HEK293 (cell line): Measurements from ENCODE around the gene GALNTL6.

Experiments used
- CTCF ChIA-PET: fragments of 350-600 bp; formaldehyde crosslinking; extraction: SDS; loops from one replicate; lab custom pipeline; 2021; ENCODE audit warnings: antibody characterized with exemption; lab: Yijun Ruan, JAX
- POLR2A ChIA-PET: fragments of 300-600 bp; formaldehyde crosslinking; extraction: SDS; loops from one replicate; lab custom pipeline; 2020; ENCODE audit warnings: antibody characterized with exemption, inconsistent platforms; lab: Yijun Ruan, JAX
- H3K27ac ChIP-seq: fragments of 200-500 bp; sonication (Bioruptor generic); 2 replicates; pipeline ENCODE4 v1.5.1; 2014; ENCODE audit warnings: low read depth, low read length, control low read depth, inconsistent platforms; ENCODE audit errors: extremely low read depth
- H3K36me3 ChIP-seq, 2 experiments: fragments of 200-500 bp in 1 of 2; sonication (Bioruptor generic) in 1 of 2; 1 replicate in 1 of 2; 2 replicates in 1 of 2; pipeline ENCODE4 v1.5.1; 2014 to 2017; ENCODE audit warnings: inconsistent platforms in 2 of 2, low read length in 2 of 2; ENCODE audit not compliant: control insufficient read depth in 2 of 2, insufficient read depth in 1 of 2
- H3K4me1 ChIP-seq: fragments of 200-500 bp; sonication (Bioruptor generic); 2 replicates; pipeline ENCODE4 v1.5.1; 2014; ENCODE audit warnings: mild to moderate bottlenecking, low read length, inconsistent platforms; ENCODE audit not compliant: control insufficient read depth, insufficient read depth
- H3K4me3 ChIP-seq: 2 replicates; pipeline ENCODE4 v1.5.1; 2011; ENCODE audit warnings: low read depth, mild to moderate bottlenecking, control low read depth, low read length, moderate library complexity
- H3K9me3 ChIP-seq: fragments of 200-500 bp; sonication (Bioruptor generic); 2 replicates; pipeline ENCODE4 v1.5.1; 2014; ENCODE audit warnings: low read depth, low read length, inconsistent platforms; ENCODE audit not compliant: control insufficient read depth, insufficient read depth
- INSM2 ChIP-seq: fragments of 450-650 bp; formaldehyde crosslinking; IDR thresholded peaks from 2 replicates; pipeline ENCODE4 v1.5.1; 2016; ENCODE audit warnings: missing biosample characterization, missing genetic modification characterization
- KLF16 ChIP-seq: fragments of 450-650 bp; formaldehyde crosslinking; IDR thresholded peaks from 2 replicates; pipeline ENCODE4 v1.5.1; 2017; ENCODE audit warnings: missing biosample characterization, missing genetic modification characterization
- KLF17 ChIP-seq: fragments of 450-650 bp; formaldehyde crosslinking; IDR thresholded peaks from 2 replicates; pipeline ENCODE4 v1.5.1; 2016; ENCODE audit warnings: missing biosample characterization, missing genetic modification characterization
- REST ChIP-seq: fragments of 450-650 bp; formaldehyde crosslinking; IDR thresholded peaks from 2 replicates; pipeline ENCODE4 v1.5.1; 2016; ENCODE audit warnings: missing biosample characterization, missing genetic modification characterization
- SCRT1 ChIP-seq: fragments of 450-650 bp; formaldehyde crosslinking; IDR thresholded peaks from 2 replicates; pipeline ENCODE4 v1.5.1; 2016; ENCODE audit warnings: missing biosample characterization, missing genetic modification characterization, borderline replicate concordance
- SP2 ChIP-seq: fragments of 450-650 bp; formaldehyde crosslinking; IDR thresholded peaks from 2 replicates; pipeline ENCODE4 v1.5.1; 2016; ENCODE audit warnings: missing biosample characterization, missing genetic modification characterization
- SP3 ChIP-seq: fragments of 450-650 bp; formaldehyde crosslinking; IDR thresholded peaks from 2 replicates; pipeline ENCODE4 v1.5.1; 2016; ENCODE audit warnings: missing biosample characterization, missing genetic modification characterization
- ZBTB8A ChIP-seq: fragments of 450-650 bp; formaldehyde crosslinking; IDR thresholded peaks from 2 replicates; pipeline ENCODE4 v1.5.1; 2016; ENCODE audit warnings: missing biosample characterization, missing genetic modification characterization
- ZNF132 ChIP-seq: fragments of 450-650 bp; formaldehyde crosslinking; IDR thresholded peaks from 2 replicates; pipeline ENCODE4 v1.5.1; 2017; ENCODE audit warnings: missing biosample characterization, missing genetic modification characterization, borderline replicate concordance
- ZNF239 ChIP-seq: fragments of 450-650 bp; formaldehyde crosslinking; IDR thresholded peaks from 2 replicates; pipeline ENCODE4 v1.5.1; 2016; ENCODE audit warnings: missing biosample characterization, missing genetic modification characterization
- ZNF292 ChIP-seq: fragments of 450-650 bp; formaldehyde crosslinking; IDR thresholded peaks from 2 replicates; pipeline ENCODE4 v1.5.1; 2016; ENCODE audit warnings: low read depth, missing biosample characterization, missing genetic modification characterization, borderline replicate concordance
- ZNF302 ChIP-seq: fragments of 450-650 bp; formaldehyde crosslinking; IDR thresholded peaks from 2 replicates; pipeline ENCODE4 v1.5.1; 2016; ENCODE audit warnings: missing biosample characterization, missing genetic modification characterization, low read depth
- ZNF48 ChIP-seq: fragments of 450-650 bp; formaldehyde crosslinking; IDR thresholded peaks from 2 replicates; pipeline ENCODE4 v1.5.1; 2016; ENCODE audit warnings: missing biosample characterization, missing genetic modification characterization
- ZNF776 ChIP-seq: fragments of 450-650 bp; formaldehyde crosslinking; IDR thresholded peaks from 2 replicates; pipeline ENCODE4 v1.5.0; 2017; ENCODE audit warnings: missing biosample characterization, missing genetic modification characterization, borderline replicate concordance
- ZNF843 ChIP-seq: fragments of 450-650 bp; formaldehyde crosslinking; IDR thresholded peaks from 2 replicates; pipeline ENCODE4 v1.5.1; 2016; ENCODE audit warnings: missing biosample characterization, missing genetic modification characterization
- TF ChIP-seq, protein P1 (sequence below): fragments of 450-650 bp; formaldehyde crosslinking; IDR thresholded peaks from 2 replicates; pipeline ENCODE4 v1.5.1; 2016; ENCODE audit warnings: missing biosample characterization, missing genetic modification characterization
- TF ChIP-seq, protein P2 (sequence below): IDR thresholded peaks from 2 replicates; pipeline ENCODE4 v1.6.1; 2011; ENCODE audit warnings: mild to moderate bottlenecking, low read depth, low read length, borderline replicate concordance

Gene GALNTL6

DNA sequence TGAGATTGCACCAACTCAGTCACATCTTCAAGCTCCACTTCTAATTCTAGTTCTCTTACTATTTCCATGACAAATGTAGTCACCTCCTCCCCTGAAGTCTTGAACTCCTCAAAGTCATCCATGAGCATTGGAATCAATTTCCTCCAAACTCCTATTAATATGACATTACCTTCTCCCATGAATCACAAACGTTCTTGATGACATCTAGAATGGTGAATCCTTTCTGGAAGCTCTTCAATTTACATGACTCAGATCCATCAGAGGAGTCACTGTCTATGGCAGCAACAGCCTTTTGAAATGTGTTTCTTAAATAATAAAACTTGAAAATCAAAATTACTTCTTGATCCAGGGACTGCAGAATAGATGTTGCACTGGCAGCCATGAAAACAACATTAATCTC, 34.5 kb downstream of the GALNTL6 start:
- no peak overlapping the region for H3K4me3 ChIP-seq
- POLR2A ChIA-PET: no interaction called here
- CTCF ChIA-PET: interaction anchor here (0.7 kb wide), 1 partner anchor 84 kb away, joined by 4 read pairs; no protein-coding TSS in a partner anchor

More for the DNA sequence above, 34.5 kb downstream of the GALNTL6 start:
- no peaks in the 10 kb centered on the region for H3K4me1 ChIP-seq
- TF ChIP-seq ZBTB8A (tag by site-specific recombination) (no peak), SP2 (no peak), ZNF132 (tag by site-specific recombination) (no peak), ZNF843 (tag by site-specific recombination) (no peak), ZNF239 (no peak), ZNF776 (no peak), SP3 (tag by site-specific recombination) (no peak), INSM2 (no peak), KLF17 (tag by site-specific recombination) (no peak), ZNF48 (tag by site-specific recombination) (no peak), KLF16 (tag by site-specific recombination) (no peak), ZNF302 (tag by site-specific recombination) (no peak), ZNF292 (tag by site-specific recombination) (no peak), SCRT1 (tag by site-specific recombination) (no peak), REST (tag by site-specific recombination) (no peak)
- TF ChIP-seq, protein P1, sequence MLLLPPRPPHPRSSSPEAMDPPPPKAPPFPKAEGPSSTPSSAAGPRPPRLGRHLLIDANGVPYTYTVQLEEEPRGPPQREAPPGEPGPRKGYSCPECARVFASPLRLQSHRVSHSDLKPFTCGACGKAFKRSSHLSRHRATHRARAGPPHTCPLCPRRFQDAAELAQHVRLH (tag by site-specific recombination): no peak
- TF ChIP-seq, protein P2, sequence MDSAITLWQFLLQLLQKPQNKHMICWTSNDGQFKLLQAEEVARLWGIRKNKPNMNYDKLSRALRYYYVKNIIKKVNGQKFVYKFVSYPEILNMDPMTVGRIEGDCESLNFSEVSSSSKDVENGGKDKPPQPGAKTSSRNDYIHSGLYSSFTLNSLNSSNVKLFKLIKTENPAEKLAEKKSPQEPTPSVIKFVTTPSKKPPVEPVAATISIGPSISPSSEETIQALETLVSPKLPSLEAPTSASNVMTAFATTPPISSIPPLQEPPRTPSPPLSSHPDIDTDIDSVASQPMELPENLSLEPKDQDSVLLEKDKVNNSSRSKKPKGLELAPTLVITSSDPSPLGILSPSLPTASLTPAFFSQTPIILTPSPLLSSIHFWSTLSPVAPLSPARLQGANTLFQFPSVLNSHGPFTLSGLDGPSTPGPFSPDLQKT: no peak
- TF ChIP-seq, all 188 proteins: peak for 0
- Histone ChIP-seq H3K27ac (no peak overlapping the region), H3K36me3 (no peaks in the 10 kb centered on the region), H3K9me3 (no peaks in the 10 kb centered on the region)
